Activated naive CD8-positive, alpha-beta T cell (primary cell): ENCODE data around the gene MGAT4B.
A peak's percentile ranks its signal among the peaks of the same experiment; 100 is the strongest.

Experiments used
- H3K27ac Mint-ChIP-seq: one replicate; pipeline ENCODE4 v1.8.0; 2021; ENCODE audit warnings: mixed read lengths
- H3K27me3 Mint-ChIP-seq: one replicate; pipeline ENCODE4 v1.8.0; 2021; ENCODE audit warnings: mixed read lengths
- H3K36me3 Mint-ChIP-seq: one replicate; pipeline ENCODE4 v1.8.0; 2021; ENCODE audit warnings: mixed read lengths
- H3K4me1 Mint-ChIP-seq: one replicate; pipeline ENCODE4 v1.8.0; 2021; ENCODE audit warnings: low read depth, mixed read lengths
- H3K4me3 Mint-ChIP-seq: one replicate; pipeline ENCODE4 v1.8.0; 2021; ENCODE audit warnings: mild to moderate bottlenecking, mixed read lengths
- H3K9me3 Mint-ChIP-seq: one replicate; pipeline ENCODE4 v1.8.0; 2021; ENCODE audit warnings: low read depth, mixed read lengths

MGAT4B gene

DNA sequence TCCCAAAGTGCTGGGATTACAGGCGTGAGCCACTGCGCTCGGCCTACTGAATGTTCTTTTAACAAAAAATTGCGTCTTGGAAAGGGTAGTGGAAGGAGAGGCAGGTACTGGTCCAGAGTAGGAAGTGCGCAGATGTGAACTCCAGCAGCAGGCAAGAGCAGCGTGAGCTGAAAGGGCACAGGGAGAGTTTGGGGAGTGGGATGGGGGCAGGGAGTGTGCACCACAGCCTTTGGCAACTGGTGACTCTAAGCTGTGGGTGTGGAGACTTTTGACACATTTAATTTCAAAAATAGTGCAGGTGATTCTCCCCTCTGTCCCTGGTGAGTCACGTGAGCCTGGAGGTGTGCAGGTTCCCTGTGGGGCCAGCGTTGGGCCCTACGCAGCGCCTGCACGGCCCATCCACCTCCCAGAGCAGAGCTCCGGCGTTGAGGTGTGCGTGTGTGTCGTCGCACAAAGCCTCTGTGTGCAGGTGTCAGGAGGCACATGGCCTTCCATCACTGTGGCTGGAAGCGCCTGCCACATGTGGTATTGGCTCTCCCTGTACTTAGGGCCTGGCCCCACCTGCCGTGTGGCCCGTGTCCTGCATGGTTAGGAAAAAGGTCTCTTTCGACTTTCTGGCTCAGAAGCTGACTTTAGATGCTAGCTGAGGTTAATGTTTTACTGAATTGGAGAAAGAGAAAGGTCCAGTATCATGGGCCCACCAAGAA is 25.5 kb upstream of the MGAT4B start:
- H3K27me3 Mint-ChIP-seq, result no peaks in the 10 kb centered on the region
- no peaks in the 10 kb centered on the region for H3K9me3 Mint-ChIP-seq
- peaks cover 30% of the 10 kb centered on the region for H3K4me1 Mint-ChIP-seq
- H3K36me3 Mint-ChIP-seq, result peaks cover 16% of the 10 kb centered on the region
- H3K27ac Mint-ChIP-seq, result peak overlapping the region; percentile 68
- H3K4me3 Mint-ChIP-seq, result no peak overlapping the region

DNA sequence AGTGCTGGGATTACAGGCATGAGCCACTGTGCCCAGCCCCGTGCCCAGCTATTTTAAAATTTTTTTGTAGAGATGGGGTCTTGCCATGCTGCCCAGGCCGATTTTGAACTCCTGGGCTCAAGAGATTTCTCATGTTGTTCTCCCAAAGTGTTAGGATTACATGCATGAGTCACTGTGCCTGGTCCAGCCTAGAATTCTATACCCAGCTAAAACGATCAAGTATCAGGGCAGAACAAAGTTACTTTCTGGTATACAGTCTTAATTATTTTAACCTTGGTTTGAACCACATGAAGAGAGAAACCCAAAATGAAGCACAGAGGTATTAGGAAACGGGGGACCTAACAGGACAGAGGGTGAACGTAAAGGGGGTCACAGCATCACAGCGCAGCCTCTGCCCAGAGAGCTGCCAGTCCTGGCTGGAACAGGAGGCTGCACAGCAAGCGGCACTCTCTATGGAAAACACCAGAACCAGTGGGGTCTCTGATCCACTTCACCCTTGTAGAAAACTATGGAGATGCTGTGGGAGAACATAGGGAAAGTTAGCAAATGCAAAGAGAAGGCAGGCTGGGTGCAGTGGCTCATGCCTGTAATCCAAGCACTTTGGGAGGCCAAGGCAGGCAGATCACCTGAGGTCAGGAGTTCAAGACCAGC is 24.3 kb upstream of the MGAT4B start:
- peak overlapping the region; percentile 70 for H3K27ac Mint-ChIP-seq
- no peaks in the 10 kb centered on the region for H3K9me3 Mint-ChIP-seq
- H3K36me3 Mint-ChIP-seq, result peaks cover 13% of the 10 kb centered on the region
- H3K27me3 Mint-ChIP-seq, result no peaks in the 10 kb centered on the region
- H3K4me1 Mint-ChIP-seq, result peaks cover 24% of the 10 kb centered on the region
- no peak overlapping the region for H3K4me3 Mint-ChIP-seq

DNA sequence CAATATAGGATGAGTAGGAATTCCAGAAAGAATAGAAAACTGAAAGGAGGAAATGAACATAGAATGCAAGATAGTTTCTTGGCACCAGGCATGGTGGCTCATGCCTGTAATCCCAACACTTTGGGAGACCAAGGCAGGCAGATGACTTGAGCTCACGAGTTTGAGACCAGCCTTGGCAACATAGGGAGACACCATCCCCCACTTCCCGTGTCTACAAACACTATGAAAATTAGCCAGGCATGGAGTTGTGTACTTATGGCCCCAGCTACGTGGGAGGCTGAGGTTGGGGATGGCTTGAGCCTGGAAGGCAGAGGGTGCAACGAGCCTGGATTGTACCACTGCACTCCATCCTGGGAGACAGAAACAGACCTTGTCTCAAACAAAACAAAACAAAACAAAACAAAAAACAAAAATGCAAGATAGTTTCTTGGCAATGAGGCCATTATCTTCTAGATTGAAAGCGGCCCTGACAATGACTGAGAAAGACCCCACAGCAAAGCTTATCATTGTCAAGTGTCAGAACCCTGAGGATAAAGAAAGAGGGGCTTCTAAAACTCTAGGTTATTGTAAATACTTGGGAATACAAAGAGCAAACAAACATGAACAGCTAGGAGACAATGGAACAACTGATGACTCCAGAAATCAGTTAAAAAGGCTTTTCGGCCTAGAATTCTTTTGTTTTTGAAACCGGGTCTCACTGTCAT is 23.2 kb upstream of the MGAT4B start:
- Mint-ChIP-seq H3K9me3 (no peaks in the 10 kb centered on the region), H3K4me3 (no peak overlapping the region)

DNA sequence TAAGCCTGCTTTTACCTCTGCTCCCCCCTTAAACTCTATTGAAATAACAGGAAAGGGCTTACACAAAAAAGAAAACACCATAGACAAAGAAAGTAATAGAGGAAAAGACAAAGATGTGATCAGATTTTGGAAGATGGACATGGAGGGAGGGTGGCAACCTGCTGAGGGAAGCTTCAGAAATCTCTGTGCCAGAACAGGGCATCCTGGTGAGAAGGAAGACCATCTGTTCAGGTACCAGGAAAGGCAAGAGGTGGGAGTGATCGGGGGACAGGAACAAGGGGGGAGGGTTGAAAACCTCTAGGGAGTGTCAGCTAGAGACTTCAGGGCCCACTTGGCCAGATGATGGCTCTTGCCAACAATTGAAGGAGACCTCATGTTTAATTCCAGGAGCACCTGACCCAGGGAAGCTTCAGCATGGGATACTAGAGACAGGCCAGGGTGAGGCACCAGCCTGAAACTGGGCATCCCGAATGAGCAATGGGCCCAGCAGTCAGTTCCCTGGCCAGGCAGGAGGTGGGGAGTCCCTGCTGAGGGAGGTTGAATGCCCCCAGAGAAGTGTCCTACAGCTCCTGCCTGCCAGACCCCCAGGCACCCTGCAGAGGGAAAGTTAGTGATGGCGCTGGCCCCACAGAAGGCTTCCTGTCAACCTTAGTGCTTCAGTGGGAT is 22.2 kb upstream of the MGAT4B start:
- Mint-ChIP-seq H3K36me3 (peaks cover 16% of the 10 kb centered on the region), H3K27ac (peak overlapping the region; percentile 83), H3K27me3 (no peaks in the 10 kb centered on the region), H3K9me3 (no peaks in the 10 kb centered on the region), H3K4me3 (no peak overlapping the region), H3K4me1 (peaks cover 29% of the 10 kb centered on the region)

More for the DNA sequence above, 23.2 kb upstream of the MGAT4B start:
- Mint-ChIP-seq H3K36me3 (peaks cover 13% of the 10 kb centered on the region), H3K27me3 (no peaks in the 10 kb centered on the region), H3K4me1 (peaks cover 23% of the 10 kb centered on the region), H3K27ac (peak overlapping the region; percentile 83)

DNA sequence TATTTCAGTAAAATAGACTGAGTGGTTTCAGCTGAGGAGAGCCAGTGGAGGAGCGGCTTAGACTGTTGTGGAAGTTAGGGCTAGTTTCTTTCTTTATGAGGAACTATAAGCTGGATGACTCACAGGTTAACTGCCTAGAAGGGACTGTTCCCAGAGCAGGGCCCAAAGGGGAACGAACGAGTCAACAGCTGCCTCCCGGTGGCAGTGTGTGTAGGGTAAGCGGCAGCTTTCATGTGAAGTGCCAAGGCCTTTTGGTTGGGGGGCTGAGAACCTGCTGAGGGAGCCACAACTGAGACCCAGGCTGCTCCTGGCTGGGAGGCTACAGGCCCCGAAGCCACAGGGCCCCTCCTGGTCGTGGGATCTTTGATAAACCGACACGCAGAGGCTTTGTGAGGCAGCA is 21.0 kb upstream of the MGAT4B start:
- Mint-ChIP-seq H3K27ac (peak overlapping the region; percentile 88), H3K4me1 (peaks cover 35% of the 10 kb centered on the region), H3K4me3 (peak overlapping the region; percentile 32), H3K9me3 (no peaks in the 10 kb centered on the region), H3K36me3 (peaks cover 10% of the 10 kb centered on the region), H3K27me3 (no peaks in the 10 kb centered on the region)

DNA sequence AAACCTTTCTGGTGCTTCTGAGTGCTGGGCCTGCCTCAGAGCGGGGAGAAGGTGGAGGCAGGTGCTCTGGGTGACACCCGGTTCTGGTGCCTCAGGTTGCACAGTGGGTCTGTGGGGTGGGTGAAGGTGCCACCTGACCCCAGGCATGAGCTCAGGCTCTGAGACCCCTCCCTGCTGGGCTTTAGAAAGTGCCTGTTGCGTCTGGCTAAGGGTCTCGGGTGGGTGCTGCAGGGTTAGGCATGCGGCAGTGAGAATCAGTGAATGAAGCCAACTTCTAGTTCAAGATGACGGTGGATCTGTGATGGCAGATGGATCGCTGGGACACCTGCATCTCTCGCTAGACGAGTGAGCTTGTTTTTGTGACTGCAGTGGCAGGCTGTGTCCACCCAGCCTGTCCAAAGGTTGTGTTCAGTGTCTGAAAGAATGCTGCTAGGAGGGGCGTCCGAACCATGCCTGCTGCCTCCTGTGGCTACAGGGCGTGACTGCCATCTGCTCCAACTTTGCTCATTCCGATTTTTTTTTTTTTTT is 19.1 kb upstream of the MGAT4B start:
- Mint-ChIP-seq H3K36me3 (peaks cover 10% of the 10 kb centered on the region), H3K27ac (peak overlapping the region; percentile 28), H3K4me3 (no peak overlapping the region), H3K27me3 (no peaks in the 10 kb centered on the region), H3K9me3 (no peaks in the 10 kb centered on the region), H3K4me1 (peaks cover 40% of the 10 kb centered on the region)

DNA sequence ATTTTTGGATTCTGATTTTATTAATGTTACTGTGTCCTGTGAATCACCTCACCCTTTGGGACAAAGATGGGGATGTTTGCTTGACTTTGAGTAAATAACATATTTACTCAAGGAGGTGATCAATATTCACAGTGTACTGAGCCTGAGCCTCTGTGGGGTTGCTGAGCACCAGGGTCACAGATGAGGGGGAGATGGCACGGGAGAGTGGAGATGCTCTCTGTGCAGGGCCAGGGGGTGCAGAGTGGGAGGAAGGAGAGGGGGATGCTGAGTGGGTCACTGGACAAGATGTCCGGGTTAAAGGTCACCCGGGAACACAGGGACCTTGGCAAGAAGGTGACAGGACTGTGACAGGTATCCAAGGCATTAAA is 18.1 kb upstream of the MGAT4B start:
- H3K4me3 Mint-ChIP-seq, result peak overlapping the region; percentile 42
- H3K9me3 Mint-ChIP-seq, result no peaks in the 10 kb centered on the region
- H3K4me1 Mint-ChIP-seq, result peaks cover 45% of the 10 kb centered on the region
- no peaks in the 10 kb centered on the region for H3K27me3 Mint-ChIP-seq
- H3K27ac Mint-ChIP-seq, result peak overlapping the region; percentile 87
- H3K36me3 Mint-ChIP-seq, result peaks cover 10% of the 10 kb centered on the region

DNA sequence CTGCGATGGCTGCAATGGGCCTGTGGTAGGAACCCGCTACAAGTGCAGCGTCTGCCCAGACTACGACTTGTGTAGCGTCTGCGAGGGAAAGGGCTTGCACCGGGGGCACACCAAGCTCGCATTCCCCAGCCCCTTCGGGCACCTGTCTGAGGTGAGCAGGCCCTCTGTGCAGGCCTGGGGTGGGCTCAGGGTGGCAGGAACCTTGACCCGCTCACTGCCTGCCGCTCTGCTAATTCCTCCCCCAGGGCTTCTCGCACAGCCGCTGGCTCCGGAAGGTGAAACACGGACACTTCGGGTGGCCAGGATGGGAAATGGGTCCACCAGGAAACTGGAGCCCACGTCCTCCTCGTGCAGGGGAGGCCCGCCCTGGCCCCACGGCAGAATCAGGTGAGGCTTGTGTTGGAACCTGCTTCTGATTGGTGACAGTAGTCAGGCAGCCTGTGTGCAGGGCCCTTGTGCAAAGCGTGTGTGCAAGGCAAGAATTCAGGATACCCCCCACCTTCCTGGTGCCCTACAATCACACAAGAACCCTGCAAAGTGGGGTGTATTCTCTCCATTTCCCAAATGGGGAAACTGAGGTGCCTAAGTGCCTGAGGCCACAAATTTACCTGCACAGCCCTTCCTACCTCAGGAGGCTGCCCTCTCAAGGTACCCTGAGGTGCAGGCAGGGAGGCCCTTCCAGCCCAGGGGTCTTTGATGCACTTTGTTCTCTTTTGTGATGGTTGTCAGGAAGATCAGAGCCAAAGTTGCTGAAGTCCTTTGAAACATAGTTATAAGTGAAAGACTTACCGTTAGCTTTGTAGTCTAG is 17.5 kb upstream of the MGAT4B start:
- H3K27ac Mint-ChIP-seq, result peak overlapping the region; percentile 87
- H3K4me1 Mint-ChIP-seq, result peaks cover 48% of the 10 kb centered on the region
- H3K27me3 Mint-ChIP-seq, result no peaks in the 10 kb centered on the region
- H3K36me3 Mint-ChIP-seq, result peaks cover 10% of the 10 kb centered on the region
- peak overlapping the region; percentile 42 for H3K4me3 Mint-ChIP-seq
- H3K9me3 Mint-ChIP-seq, result no peaks in the 10 kb centered on the region

DNA sequence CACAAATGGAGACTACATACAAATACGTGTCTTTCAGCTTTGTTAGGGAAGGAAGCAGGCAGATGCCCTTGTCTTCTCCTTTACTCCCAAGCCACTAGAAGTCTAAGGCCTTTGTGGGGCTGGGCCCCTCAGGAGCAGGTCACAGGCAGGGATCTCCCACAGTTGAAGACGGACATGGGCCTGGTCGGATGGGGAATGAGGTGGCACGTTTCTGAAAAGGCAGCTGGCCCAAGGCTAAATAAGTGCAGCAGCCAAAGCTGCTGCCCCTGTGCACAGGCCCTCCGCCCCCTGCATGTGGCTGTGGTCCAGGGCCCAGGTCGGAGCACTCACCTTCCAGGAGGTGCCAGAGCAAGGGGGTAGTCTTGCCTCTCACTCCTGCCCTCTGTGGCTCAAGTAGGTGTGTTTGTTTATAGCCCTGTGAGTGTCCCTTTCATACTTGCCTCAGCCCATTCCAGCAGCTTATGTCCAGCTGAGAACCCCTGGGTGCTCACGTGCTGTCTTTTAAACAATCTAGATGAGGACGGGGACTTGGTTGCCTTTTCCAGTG is 15.9 kb upstream of the MGAT4B start:
- peaks cover 4% of the 10 kb centered on the region for H3K36me3 Mint-ChIP-seq
- peaks cover 51% of the 10 kb centered on the region for H3K4me1 Mint-ChIP-seq
- no peaks in the 10 kb centered on the region for H3K9me3 Mint-ChIP-seq
- H3K27ac Mint-ChIP-seq, result peak overlapping the region; percentile 83
- H3K27me3 Mint-ChIP-seq, result no peaks in the 10 kb centered on the region
- peak overlapping the region; percentile 92 for H3K4me3 Mint-ChIP-seq

DNA sequence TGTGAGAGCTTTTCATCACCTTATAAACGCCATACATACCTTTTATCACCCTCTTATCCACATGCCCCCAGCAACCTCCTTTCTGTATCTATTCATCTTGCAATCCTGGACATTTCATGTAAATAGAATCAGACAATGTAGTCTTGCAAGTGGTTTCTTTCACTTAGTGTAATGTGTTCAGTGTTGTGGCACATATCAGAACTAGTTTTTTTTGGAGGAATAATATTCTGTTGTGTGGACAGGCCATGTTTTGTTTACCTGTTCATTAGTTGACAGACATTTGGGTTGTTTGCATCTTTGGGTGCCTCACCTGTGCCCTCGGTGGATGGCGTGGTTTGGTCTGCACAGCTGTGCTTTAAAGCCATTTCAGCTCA is 15.4 kb upstream of the MGAT4B start:
- H3K36me3 Mint-ChIP-seq, result peaks cover 4% of the 10 kb centered on the region
- peak overlapping the region; percentile 92 for H3K4me3 Mint-ChIP-seq
- H3K27ac Mint-ChIP-seq, result peak overlapping the region; percentile 83
- H3K9me3 Mint-ChIP-seq, result no peaks in the 10 kb centered on the region
- peaks cover 52% of the 10 kb centered on the region for H3K4me1 Mint-ChIP-seq
- no peaks in the 10 kb centered on the region for H3K27me3 Mint-ChIP-seq

DNA sequence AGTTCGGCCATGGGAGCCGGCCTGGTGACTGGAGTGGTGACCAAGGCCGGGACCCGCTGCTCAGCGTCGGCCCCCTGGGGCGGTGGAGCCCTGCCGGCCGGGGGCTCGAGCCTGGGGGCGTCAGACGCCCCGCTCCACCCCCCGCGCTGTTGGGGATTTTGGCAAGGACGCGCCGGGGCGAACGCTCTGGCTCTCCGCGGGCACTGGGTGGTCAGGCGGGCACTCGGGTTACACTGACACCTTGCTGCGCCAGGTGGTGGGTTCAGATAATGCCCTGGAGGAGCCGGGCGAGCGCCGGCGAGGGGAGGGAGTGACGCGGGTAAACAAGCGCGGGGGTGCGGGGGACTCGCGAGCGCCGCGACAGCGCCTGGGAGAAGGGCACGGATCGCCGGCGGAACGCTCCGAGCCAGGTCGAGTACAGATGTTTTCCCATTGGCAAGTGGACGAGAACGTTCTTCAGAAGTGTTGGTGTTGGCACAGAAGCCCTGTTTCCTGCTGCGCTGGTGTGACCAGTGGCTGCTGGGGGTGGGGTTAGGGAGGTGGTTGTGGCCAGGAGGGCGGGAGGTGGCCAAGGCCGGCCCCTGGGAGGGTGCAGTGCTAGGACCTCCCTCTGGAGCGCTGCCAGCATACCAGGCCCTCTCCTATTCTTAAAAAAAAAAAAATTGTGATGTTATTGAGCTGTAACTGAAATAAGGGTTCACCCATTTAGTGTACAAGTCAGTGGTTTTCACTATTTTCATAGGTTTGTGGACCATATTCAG is 14.8 kb upstream of the MGAT4B start:
- Mint-ChIP-seq H3K4me3 (peak overlapping the region; percentile 92), H3K27me3 (no peaks in the 10 kb centered on the region), H3K4me1 (peaks cover 47% of the 10 kb centered on the region), H3K36me3 (peaks cover 4% of the 10 kb centered on the region), H3K27ac (peak overlapping the region; percentile 83), H3K9me3 (no peaks in the 10 kb centered on the region)

DNA sequence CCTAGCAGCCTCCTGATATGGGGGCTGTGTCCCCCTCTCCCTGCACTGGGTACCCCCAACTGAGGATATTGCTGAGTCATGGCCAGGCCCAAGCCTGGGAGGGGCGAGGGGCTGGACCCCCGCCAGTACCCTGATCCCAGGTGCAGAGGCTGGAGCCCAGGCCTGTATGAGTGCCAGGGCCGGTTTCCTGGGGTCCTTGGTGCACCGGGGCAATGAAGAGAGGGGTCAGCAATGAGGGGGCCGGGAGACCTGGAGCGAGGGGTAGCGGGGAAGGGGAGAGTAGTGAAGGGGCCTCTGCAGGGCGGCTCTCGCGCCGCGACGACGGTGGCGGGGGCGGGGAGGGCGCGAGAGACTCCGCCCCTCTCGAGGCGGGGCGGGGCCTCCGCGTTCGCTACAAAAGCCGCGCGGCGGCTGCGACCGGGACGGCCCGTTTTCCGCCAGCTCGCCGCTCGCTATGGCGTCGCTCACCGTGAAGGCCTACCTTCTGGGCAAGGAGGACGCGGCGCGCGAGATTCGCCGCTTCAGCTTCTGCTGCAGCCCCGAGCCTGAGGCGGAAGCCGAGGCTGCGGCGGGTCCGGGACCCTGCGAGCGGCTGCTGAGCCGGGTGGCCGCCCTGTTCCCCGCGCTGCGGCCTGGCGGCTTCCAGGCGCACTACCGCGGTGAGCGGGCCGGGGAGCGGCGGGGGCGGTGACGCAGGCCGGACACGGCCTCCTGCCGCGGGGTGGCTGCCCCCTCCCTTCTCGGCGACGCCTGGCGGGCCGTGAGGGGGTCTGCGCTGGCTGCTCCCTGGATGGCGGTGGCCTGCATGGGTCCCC is 14.0 kb upstream of the MGAT4B start, which contains the start of gene SQSTM1:
Gene SQSTM1 (plus strand): TSS at position 423 of the 815 bp plus-strand sequence. CDS start 32 bp downstream, at position 455.
- Mint-ChIP-seq H3K36me3 (peaks cover 5% of the 10 kb centered on the region), H3K27me3 (no peaks in the 10 kb centered on the region), H3K9me3 (no peaks in the 10 kb centered on the region), H3K4me1 (peaks cover 49% of the 10 kb centered on the region), H3K4me3 (peak within 1 kb of the TSS; percentile 92), H3K27ac (peak within 1 kb of the TSS; percentile 86)

DNA sequence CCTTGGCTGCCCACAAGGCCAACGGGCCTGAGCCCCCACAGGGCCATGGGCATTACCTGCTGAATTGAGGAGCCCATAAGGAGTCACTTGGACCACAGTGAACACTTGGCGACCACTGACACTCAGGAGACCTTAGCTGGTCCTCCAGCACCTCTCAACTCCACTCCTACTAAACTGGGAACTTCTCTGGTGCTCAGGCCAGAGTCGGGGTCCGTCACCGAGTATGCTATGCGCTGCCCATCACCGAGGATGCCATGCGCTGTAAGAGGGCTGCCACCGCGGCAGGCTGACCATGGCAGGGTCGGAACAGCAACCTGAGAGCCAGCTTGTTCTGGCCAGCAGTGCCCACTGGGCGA is 13.4 kb upstream of the MGAT4B start:
- Mint-ChIP-seq H3K36me3 (peaks cover 7% of the 10 kb centered on the region), H3K4me1 (peaks cover 48% of the 10 kb centered on the region), H3K27ac (peak overlapping the region; percentile 86), H3K9me3 (no peaks in the 10 kb centered on the region), H3K27me3 (no peaks in the 10 kb centered on the region), H3K4me3 (peak overlapping the region; percentile 77)
